HG03064 (cell line): ENCODE data around the gene LMNB1.
"Not testable (repeated sequence)": the region's sequence is repeated elsewhere in the genome, so short reads cannot be mapped to it uniquely, and the experiment has no call there.

Experiments used
- ATAC-seq: cut with Tn5 transposase; IDR thresholded peaks from one replicate; pipeline ENCODE4 v1.9.1; 2021; ENCODE audit warnings: low read depth; ENCODE audit not compliant: unreplicated experiment

Gene LMNB1

GRCh38 chr5:126853541-126854307 is 76.8 kb downstream of the LMNB1 start:
- not testable (repeated sequence) for ATAC-seq

DNA sequence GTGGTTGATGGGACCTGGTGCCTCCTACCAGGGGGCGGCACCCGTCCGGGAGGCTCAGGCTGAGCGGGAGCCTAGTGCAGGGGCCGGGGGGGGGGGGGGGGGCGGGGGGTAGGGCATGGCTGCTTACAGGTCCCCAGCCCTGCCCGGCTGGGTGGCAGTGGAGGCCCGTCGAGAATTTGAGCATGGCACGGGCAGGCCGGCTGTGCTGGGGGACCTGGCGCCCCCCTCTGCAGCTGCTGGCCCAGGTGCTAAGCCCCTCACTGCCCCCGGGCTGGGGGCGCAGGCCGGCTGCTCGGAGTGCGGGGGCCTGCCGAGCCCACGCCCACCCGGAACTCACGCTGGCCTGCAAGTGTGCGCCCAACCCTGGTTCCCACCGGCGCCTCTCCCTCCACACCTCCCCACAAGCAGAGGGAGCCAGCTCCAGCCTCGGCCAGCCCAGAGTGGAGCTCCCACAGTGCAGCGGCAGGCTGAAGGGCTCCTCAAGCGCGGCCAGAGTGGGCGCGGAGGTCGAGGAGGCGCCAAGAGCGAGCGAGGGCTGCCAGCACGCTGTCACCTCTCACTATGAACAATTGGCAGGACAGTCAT is 77.7 kb downstream of the LMNB1 start:
- ATAC-seq, result no peak

DNA sequence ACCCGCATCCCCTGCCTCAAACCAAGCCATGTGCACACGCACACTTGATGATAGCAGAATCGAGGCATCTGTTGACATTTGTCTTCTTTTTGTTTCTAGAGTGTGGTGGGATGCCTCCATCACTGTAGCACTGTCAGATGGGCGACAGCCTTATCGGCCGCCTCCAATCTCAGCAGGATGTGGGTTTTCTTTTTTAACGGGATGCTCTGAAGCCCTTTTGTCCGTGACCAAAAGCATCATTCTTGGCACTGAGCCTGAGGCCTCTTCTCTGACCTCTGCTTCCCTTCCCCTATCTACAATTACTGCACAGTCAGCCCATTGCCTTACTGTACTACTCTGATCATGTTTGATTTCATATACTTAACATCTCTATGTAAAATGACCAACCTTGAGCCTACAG is 78.3 kb downstream of the LMNB1 start:
- no peak for ATAC-seq

- ATAC-seq, result no peak
Observed at GRCh38 chr5:126857472-126858410, 80.8 kb downstream of the LMNB1 start.

GRCh38 chr5:126858441-126858840 is 81.5 kb downstream of the LMNB1 start:
- no peak for ATAC-seq

- ATAC-seq, result no peak
Observed at GRCh38 chr5:126863402-126863801, 86.5 kb downstream of the LMNB1 start.

DNA sequence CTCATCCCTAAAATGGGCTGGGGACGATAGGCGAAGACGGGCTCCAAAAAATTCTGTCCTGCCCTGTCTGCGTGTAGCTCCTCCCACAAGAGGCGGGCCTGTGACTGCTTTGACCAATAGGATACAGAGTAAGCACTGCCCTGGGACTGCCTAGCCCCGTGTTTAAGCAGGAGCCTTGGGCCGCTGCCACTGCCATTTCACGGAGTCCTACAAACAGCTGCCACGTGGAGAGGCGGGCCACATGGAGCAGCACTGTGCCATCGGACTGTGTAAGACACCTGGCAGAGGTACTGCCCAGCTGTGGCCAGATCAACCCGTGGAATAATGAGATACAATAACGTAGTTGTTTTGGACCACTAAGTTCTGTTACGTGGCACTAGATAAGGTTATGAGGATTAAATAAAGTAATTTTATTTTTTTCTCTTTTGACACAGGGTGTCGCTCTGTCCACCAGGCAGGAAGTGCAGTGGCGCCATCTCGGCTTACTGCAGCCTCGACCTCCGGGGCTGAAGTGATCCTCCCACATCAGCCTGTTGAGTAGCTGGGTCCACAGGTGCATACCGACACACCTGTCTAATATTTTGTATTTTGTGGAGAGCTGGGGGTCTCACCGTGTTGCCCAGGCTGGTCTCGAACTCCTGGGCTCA is 87.2 kb downstream of the LMNB1 start:
- ATAC-seq, result no peak

DNA sequence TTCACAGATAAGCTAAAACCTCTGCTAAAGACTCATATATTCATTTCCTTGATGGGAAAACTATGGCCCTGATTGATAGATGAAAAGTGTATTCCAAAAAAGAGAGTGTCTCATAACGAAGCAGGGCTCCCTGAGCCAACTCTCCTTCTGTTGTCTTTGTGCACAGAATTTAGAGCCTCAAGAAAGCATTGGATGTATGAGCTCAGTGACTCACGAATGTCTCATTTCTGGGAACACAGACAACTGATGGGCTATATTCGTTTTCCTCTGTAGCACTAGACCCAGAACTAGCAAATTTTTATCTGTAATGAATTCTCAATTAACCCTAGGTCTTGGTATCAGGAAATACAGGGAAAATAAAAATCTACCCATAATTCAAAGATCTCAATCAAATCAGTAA is 88.4 kb downstream of the LMNB1 start:
- no peak for ATAC-seq

GRCh38 chr5:126866851-126867636 is 90.1 kb downstream of the LMNB1 start:
- no peak for ATAC-seq

DNA sequence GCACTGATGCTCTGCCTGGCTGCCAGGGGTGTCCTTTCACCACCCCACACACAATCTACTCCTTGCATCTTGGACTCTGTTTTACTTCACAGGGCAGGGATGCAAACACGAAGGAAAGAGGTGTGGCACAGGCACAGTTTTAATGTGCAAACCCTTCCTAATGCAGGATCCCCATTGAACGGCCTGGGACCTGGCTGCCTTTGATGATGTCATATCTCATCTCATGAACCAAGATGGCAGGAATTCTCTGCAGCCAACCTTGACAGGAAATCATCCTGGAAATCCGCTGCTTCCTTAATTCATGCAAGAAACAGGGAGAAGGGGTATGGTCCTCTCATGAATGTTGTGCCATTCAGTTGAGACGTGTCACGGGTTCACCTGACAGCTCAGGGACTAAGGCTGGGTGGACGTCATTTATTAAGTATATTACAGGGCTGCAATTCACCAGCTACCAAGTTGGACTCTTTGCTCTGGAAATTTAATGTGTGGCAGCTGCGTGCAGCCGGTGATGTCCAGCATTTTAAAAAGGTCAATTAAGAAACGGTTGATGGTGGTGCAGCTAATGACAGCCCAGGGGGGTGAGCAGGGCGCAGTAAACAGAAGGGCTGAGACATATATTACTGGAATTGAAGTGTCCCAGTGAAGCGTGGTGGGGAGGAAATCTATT is 91.5 kb downstream of the LMNB1 start:
- ATAC-seq, result no peak

DNA sequence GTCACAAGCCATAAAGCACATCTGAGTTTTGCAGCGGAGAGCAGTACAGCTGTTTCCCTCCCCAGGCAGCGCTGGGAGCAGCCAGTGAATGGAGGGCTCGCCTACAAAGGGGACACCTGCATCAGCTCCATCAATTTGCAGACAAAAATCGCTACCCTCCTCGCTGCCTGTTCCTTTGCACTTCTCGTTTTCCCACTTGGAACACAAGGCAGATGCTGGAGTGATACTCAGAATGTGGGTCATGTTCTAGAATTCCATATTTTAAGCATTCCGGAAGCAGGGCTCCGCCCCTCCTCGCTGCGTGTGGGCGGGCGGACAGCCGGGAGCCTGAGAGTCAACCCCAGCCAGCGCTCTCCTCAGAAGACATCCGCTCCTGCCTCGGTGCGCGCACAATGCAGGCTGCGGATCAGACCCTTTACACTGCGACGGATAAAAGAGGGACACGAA is 92.1 kb downstream of the LMNB1 start:
- ATAC-seq, result peak; percentile 69

DNA sequence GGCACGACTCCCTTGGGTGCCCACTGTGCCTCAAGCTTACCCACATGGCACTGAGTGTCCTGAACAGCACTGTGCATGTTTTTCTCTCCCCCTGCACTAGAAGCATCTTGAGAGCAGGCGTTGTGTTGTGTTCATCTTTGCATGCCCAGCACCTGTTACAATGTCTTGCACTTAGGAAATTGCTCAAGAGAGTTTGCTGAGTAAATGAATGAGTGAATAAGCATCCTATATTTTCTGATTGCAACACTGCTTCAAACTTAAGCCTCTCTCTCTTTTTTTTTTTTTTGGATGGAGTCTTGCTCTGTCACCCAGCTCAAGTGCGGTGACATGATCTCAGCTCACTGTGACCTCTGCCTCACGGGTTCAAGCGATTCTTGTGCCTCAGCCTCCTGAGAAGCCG is 94.5 kb downstream of the LMNB1 start:
- ATAC-seq, result no peak

GRCh38 chr5:126872561-126873354 is 95.8 kb downstream of the LMNB1 start:
- no peak for ATAC-seq

DNA sequence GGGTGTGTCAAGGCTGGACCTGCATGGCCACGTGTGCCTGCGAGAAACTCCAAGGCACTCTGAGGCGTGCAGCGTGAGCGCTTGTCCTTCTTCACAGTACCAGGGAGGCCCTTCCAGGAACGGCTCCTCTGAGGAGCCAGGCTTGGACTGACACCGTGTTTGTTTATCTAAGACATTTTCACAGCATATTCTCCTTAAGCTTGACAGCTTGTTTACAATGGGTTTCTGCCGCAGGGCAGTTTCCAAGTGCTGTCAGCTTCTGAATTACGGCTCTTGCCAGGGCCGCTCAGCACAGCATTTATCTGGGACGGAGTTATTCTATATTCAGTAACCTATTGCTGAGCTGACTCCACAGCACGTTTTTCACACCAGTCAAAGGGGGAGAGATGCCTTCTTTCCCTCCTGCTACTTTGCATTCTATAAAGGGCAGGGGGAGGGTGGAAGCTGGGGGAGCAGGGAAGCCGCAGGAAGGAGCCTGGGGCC is 98.4 kb downstream of the LMNB1 start:
- ATAC-seq, result no peak

DNA sequence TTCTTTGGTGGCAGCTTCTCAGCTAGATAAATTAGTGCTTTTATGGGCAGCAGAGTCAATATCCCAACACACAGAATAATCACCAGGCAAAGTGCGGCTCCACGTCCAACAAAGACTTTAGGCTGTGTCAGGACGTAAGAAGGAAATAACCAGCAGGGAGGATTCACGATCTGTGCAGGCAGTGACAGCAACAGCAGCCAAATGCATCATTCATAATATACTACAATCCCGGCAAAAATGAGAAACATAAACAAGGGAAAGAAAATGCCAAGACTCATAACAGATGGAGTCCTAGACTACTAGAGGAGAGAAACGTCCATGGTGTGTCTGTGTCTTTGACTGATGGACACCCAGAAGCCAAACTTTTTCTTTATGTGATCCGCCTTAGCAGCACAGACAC is 100.7 kb downstream of the LMNB1 start:
- no peak for ATAC-seq

DNA sequence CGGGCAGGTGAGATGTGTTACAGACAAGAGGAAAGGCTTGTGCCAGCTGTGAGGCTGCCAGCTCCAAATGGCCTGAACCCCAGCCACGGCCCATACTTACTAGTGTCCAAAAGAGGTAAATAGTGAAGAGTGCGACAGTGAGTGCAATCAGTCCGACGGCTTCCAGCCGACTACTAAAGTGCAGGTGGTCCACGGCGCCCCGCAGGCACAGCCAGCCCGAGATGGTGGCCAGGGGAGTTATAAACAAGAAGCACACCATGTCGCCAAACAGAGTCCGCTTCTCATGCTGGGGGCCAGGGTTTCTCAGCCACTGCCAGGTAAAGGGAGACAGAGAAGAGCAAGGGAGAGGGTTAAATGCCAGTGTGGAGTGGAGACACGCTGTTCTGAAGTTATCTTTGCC is 101.1 kb downstream of the LMNB1 start:
- no peak for ATAC-seq

- no peak for ATAC-seq
Observed at GRCh38 chr5:126878634-126879033, 101.7 kb downstream of the LMNB1 start.

DNA sequence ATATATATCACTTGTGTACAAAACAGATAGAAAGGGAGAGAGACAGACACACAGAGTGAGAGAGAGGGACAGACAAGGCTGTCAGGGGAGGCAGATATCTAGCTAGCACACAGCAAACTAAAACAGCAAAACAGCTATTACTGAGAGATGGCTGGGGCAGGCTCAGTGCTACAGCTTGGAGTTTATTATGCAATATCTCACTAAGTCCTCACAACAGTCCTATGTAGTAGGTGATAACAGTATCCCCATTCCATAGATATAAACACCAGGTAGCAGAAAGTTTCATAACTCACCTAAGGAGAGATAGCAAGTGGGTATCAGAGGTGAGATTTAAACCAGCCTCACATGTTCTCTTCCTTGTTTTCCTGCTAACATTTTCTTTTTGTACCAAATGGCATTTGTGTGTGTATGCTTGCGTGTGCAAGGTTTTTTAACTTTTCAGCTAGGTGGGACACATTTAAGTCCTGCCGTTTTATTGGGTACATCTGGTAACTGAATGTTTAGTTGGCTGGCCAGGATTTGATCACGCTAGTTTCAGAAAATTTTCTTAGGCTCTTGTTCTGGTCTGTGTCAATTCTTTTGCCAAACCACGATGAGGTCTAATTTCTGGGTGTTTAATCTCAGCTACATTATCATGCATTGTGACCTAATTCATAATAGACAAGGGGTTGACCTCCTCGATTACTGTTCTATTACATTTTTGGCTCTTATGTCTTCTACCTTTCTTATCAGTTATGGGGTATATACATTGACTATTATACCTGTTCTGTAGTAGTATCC is 105.1 kb downstream of the LMNB1 start:
- no peak for ATAC-seq
